Skeletal muscle tissue (tissue), 4 donors: Measurements from ENCODE around the gene CSTB. TPM values are rescaled to one million over a fixed set of nuclear protein-coding genes. Genes with fewer than 3 reads are reported as not detected.

Experiments used
- H3K27ac ChIP-seq: one replicate; pipeline ENCODE4 v1.7.0; 2013; ENCODE audit warnings: mild to moderate bottlenecking, low read depth, low read length, inconsistent platforms
- H3K27me3 ChIP-seq, 3 donors: one replicate each; pipeline ENCODE4 v1.7.0; 2013; ENCODE audit warnings: low read length in 3 of 3; ENCODE audit not compliant: control insufficient read depth in 3 of 3, insufficient read depth in 3 of 3
- H3K36me3 ChIP-seq, 3 donors: one replicate each; pipeline ENCODE4 v1.7.0; 2013; ENCODE audit warnings: low read length in 3 of 3; ENCODE audit not compliant: control insufficient read depth in 3 of 3, insufficient read depth in 3 of 3
- H3K4me1 ChIP-seq, 3 donors: one replicate each; pipeline ENCODE4 v1.7.0; 2013; ENCODE audit warnings: low read length in 3 of 3, mild to moderate bottlenecking in 3 of 3; ENCODE audit not compliant: control insufficient read depth in 3 of 3, insufficient read depth in 3 of 3
- H3K4me3 ChIP-seq, 3 donors: one replicate each; pipeline ENCODE4 v1.7.0; 2013; ENCODE audit warnings: low read length in 3 of 3
- H3K9ac ChIP-seq, 3 donors: one replicate each; pipeline ENCODE4 v1.7.0; 2013; ENCODE audit warnings: low read length in 3 of 3, mild to moderate bottlenecking in 3 of 3, moderate library complexity in 2 of 3, low read depth in 1 of 3
- H3K9me3 ChIP-seq, 3 donors: one replicate each; pipeline ENCODE4 v1.7.0; 2013; ENCODE audit warnings: low read length in 3 of 3; ENCODE audit not compliant: control insufficient read depth in 3 of 3
- total RNA-seq: library from RNA; depleted of rRNA; stranded (reverse); fragments of >200 nt; gene quantifications from one replicate; pipeline ENCODE4 v1.2.3, GENCODE V29; 2014
- donor health status: Osteomylitis.

The CSTB gene
- total RNA-seq, 1 donor from 2014 or later = 6.3 TPM

GRCh38 chr21:43811262-43812105 lies 35.4 kb upstream of the CSTB start:
- Histone ChIP-seq H3K27me3 (no peaks in the 10 kb centered on the region), H3K36me3 (no peaks in the 10 kb centered on the region), H3K9me3 (no peaks in the 10 kb centered on the region), H3K9ac (peak overlapping the region in 1 of 3 donors; percentile 64), H3K27ac (no peak overlapping the region), H3K4me1 (peaks cover 19 to 24% (median 23%) of the 10 kb centered on the region in 3 donors), H3K4me3 (peak overlapping the region in 2 of 3 donors; percentile 48 to 61)

- Histone ChIP-seq H3K4me3 (peak overlapping the region in 1 of 3 donors; percentile 29), H3K27me3 (no peaks in the 10 kb centered on the region), H3K9ac (peak overlapping the region in 1 of 3 donors; percentile 64), H3K4me1 (peaks cover 19 to 24% (median 23%) of the 10 kb centered on the region in 3 donors), H3K27ac (no peak overlapping the region), H3K9me3 (no peaks in the 10 kb centered on the region), H3K36me3 (peaks cover 0 to 7% (median 0%) of the 10 kb centered on the region in 3 donors)
Measured at GRCh38 chr21:43810505-43811261, 34.6 kb upstream of the CSTB start.

- H3K4me1 ChIP-seq = peaks cover 19 to 24% (median 23%) of the 10 kb centered on the region in 3 donors
- H3K9me3 ChIP-seq = no peaks in the 10 kb centered on the region
- no peaks in the 10 kb centered on the region for H3K27me3 ChIP-seq
- peak overlapping the region in 1 of 3 donors; percentile 3 for H3K9ac ChIP-seq
- H3K36me3 ChIP-seq = peaks cover 0 to 7% (median 0%) of the 10 kb centered on the region in 3 donors
- no peak overlapping the region for H3K27ac ChIP-seq
- H3K4me3 ChIP-seq = no peak overlapping the region
Measured at GRCh38 chr21:43809853-43810504, 33.9 kb upstream of the CSTB start.

GRCh38 chr21:43809346-43809799 lies 33.3 kb upstream of the CSTB start:
- no peak overlapping the region for H3K27ac ChIP-seq
- peaks cover 0 to 10% (median under 1%) of the 10 kb centered on the region in 3 donors for H3K36me3 ChIP-seq
- no peaks in the 10 kb centered on the region for H3K9me3 ChIP-seq
- no peaks in the 10 kb centered on the region for H3K27me3 ChIP-seq
- peaks cover 19 to 24% (median 23%) of the 10 kb centered on the region in 3 donors for H3K4me1 ChIP-seq
- no peak overlapping the region for H3K9ac ChIP-seq
- no peak overlapping the region for H3K4me3 ChIP-seq

GRCh38 chr21:43808832-43809251 lies 32.7 kb upstream of the CSTB start:
- H3K4me3 ChIP-seq = no peak overlapping the region
- no peak overlapping the region for H3K9ac ChIP-seq
- peaks cover 0 to 15% (median 4%) of the 10 kb centered on the region in 3 donors for H3K36me3 ChIP-seq
- H3K27me3 ChIP-seq = no peaks in the 10 kb centered on the region
- peaks cover 19 to 24% (median 23%) of the 10 kb centered on the region in 3 donors for H3K4me1 ChIP-seq
- H3K27ac ChIP-seq = no peak overlapping the region
- no peaks in the 10 kb centered on the region for H3K9me3 ChIP-seq

GRCh38 chr21:43808367-43808766 lies 32.3 kb upstream of the CSTB start:
- H3K9ac ChIP-seq = no peak overlapping the region
- H3K27me3 ChIP-seq = no peaks in the 10 kb centered on the region
- peaks cover 19 to 24% (median 23%) of the 10 kb centered on the region in 3 donors for H3K4me1 ChIP-seq
- no peak overlapping the region for H3K27ac ChIP-seq
- H3K9me3 ChIP-seq = no peaks in the 10 kb centered on the region
- peaks cover 3 to 19% (median 6%) of the 10 kb centered on the region in 3 donors for H3K36me3 ChIP-seq
- no peak overlapping the region for H3K4me3 ChIP-seq

GRCh38 chr21:43806017-43806710 lies 30.1 kb upstream of the CSTB start:
- Histone ChIP-seq H3K9me3 (no peaks in the 10 kb centered on the region), H3K36me3 (peaks cover 23 to 41% (median 26%) of the 10 kb centered on the region in 3 donors), H3K27ac (no peak overlapping the region), H3K27me3 (no peaks in the 10 kb centered on the region), H3K9ac (no peak overlapping the region), H3K4me3 (no peak overlapping the region), H3K4me1 (peaks cover 7 to 11% (median 8%) of the 10 kb centered on the region in 3 donors)

GRCh38 chr21:43805275-43805800 lies 29.2 kb upstream of the CSTB start:
- Histone ChIP-seq H3K9me3 (no peaks in the 10 kb centered on the region), H3K4me3 (no peak overlapping the region), H3K27ac (no peak overlapping the region), H3K27me3 (no peaks in the 10 kb centered on the region), H3K9ac (no peak overlapping the region), H3K36me3 (peaks cover 32 to 49% (median 34%) of the 10 kb centered on the region in 3 donors), H3K4me1 (peaks cover 0 to 2% (median under 1%) of the 10 kb centered on the region in 3 donors)
